ENCODE results near the gene WNT3A.

Gene WNT3A

GRCh38 chr1:228088586-228089498 is 82.0 kb downstream of the WNT3A start:
- no peak for DNase-seq

- DNase-seq = no peak
These were observed 83.0 kb downstream of the WNT3A start for GRCh38 chr1:228089519-228090380.

GRCh38 chr1:228090613-228091081 is 83.8 kb downstream of the WNT3A start:
- DNase-seq = no peak

- no peak for DNase-seq
These were observed 84.3 kb downstream of the WNT3A start for GRCh38 chr1:228091084-228091483.

- DNase-seq = no peak
These were observed 85.7 kb downstream of the WNT3A start for GRCh38 chr1:228092342-228093049.

- no peak for DNase-seq
These were observed 86.5 kb downstream of the WNT3A start for GRCh38 chr1:228093050-228093906.

GRCh38 chr1:228094432-228095016 is 87.7 kb downstream of the WNT3A start:
- DNase-seq = no peak

GRCh38 chr1:228095161-228095560 is 88.4 kb downstream of the WNT3A start:
- no peak for DNase-seq

DNA sequence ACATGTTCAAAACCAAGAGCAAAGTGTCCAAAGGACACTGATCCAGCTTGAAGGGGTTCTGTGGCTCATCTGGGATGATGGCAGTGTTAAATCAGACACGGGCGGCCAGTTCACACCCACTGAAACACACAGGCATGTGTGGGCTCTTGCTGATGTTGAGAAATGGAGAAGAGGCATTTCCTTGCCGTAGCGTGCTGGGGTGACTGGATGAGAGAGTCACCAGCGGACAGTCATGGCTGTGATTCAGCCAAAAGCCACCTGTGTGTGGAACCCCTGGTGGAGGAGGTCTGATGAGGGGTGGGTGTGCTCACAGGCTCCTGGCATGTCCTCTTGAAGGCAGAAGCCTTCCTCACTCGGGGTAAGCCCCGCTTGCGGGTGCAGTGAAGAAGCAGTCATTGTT is 89.1 kb downstream of the WNT3A start:
- no peak for DNase-seq

- DNase-seq = no peak
These were observed 89.9 kb downstream of the WNT3A start for GRCh38 chr1:228096416-228097332.

GRCh38 chr1:228097333-228098081 is 90.7 kb downstream of the WNT3A start:
- no peak for DNase-seq

- DNase-seq = no peak
These were observed 91.6 kb downstream of the WNT3A start for GRCh38 chr1:228098323-228098931.

DNA sequence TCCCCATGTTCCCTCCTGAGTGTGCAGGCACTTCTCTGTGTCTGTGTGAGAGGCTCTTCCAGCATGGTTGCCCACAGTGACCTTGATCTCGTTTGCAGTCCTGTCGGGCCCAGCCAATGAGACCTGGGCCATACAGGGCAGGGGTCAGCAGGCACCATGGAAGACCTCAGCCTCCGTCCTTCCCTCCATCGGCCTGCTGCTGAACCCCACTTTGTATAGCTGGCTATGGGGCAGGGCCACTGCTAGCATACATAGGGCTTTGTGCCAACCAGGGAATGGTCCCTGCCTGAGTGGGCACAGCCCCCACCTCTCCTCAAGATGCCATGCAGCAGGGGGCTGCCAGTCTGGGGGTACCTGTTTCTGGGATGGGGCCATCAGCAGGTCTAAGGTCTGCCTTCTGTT is 92.5 kb downstream of the WNT3A start:
- no peak for DNase-seq

GRCh38 chr1:228100822-228101613 is 94.2 kb downstream of the WNT3A start:
- DNase-seq = no peak

GRCh38 chr1:228101614-228101993 is 94.8 kb downstream of the WNT3A start:
- DNase-seq = no peak

DNA sequence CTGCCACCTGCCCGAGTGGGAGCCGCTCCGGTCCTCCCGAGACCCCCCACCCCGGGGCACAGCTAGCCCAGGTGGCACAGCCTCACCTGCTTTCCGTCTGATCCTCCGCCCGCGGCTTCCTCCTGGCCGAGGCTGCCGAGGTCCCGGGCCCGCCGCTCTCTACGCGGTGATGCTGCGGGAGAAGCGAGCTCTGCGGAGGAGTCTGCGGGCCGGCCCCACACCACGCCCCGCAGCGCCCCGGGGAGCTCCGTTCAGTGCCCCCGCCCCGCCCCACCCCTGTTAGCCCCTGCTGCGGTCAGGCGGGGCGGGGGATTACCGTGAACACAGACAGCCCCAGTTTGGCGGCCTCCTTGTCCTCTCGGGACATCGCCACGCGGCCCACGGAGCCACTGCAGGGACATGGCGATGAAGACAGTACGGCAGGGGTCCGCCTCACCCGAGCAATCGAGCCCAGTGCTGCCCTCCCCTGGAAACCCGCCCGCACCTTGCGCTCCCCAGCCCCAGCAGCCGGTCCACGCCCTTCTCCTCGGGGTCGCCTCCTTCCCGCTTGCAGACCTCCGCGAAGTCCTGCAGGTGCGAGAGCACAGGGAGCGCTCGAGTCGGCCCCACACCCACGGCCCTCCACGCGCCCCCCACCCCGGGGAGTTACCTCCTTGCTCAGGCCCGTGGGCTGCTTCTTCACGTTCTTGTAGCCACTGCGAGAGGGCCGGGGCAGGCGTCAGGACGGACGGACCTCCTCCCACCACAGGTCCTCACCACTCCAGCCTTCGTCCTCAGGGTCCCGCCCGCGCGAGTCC is 95.4 kb downstream of the WNT3A start:
- no peak for DNase-seq

DNA sequence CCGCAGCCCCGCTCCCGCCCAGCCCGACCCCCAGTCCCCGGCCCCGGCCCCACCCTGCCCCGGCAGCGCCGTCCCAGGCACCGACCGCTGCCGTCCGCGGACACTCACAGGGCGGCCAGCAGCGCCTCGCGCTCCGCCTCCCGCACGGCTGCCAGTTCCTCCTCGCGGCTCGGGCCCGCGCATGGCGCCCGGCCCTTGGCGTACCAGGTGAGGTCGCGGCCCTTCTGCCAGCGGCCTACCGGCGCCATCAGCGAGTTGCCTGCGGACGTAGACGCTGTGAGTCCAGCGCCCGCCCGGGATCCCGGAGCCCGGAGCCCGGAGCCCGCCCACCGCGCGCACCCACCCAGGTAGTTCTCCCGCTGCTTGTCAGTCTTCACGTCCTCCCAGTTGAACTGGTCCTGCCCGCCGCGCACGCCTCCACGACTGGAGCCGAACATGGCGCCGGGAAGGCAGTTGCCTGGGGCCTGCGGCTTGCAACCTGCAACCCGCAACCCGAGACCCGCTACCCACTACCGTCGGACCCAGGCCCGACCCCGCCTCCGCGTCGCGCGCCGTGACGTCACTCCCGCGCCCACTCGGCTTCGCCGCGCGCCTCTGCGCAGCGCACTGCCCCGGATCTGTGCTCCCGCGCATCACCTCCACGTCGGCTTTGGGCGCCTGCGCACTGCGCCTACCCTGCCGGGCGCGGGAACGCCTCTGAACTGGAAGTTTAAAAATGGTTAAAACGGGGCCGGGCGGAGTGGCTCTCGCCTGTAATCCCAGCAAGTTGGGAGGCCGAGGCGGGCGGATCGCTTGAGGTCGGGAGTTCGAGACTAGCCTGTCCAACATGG is 96.2 kb downstream of the WNT3A start, which contains the start of gene C1orf35:
C1orf35 (minus strand) TSS at position 535 of the 830 bp plus-strand sequence; CDS start at position 437, 98 bp downstream.
- peak; percentile 78 for DNase-seq

Measured in cortex of kidney (tissue), 1 donor.